Peyer's patch (tissue), 4 donors: ENCODE data around the gene HGF.

Source experiments
- CTCF ChIP-seq, 6 experiments: fragments of 450-650 bp in 4 of 6; fragments of 200-600 bp in 2 of 6; sonication (generic) in 1 of 6; IDR thresholded peaks; one replicate each; pipeline ENCODE4 v1.5.1; 2017 to 2019; ENCODE audit warnings: antibody characterized with exemption in 6 of 6, mild to moderate bottlenecking in 3 of 6, moderate library complexity in 1 of 6
- POLR2A ChIP-seq, 2 donors: fragments of 450-650 bp; IDR thresholded peaks; one replicate each; pipeline ENCODE4 v1.5.1; 2017; ENCODE audit warnings: antibody characterized with exemption in 2 of 2, mild to moderate bottlenecking in 2 of 2, moderate library complexity in 2 of 2

- no peak for TF ChIP-seq CTCF (IDR thresholded peaks at IDR 0.05)
- TF ChIP-seq POLR2A (IDR thresholded peaks at IDR 0.05), result no peak
Observed at GRCh38 chr7:81745637-81746036, 24.2 kb downstream of the HGF start.
